GM12878 (cell line): ENCODE results near the gene CORO1A. TPM values are rescaled to one million over a fixed set of nuclear protein-coding genes. Genes with fewer than 3 reads are reported as not detected.

ENCODE experiments used
- ATAC-seq: fragments of 200-7000 bp; cut with Tn5 transposase; 3 replicates; pipeline ENCODE4 v1.9.1; 2020; ENCODE audit warnings: mild to moderate bottlenecking, moderate library complexity
- BruUV-seq: library from RNA; stranded (reverse); fragments of 400-500 nt; replicated peaks from 2 replicates; lab custom pipeline; 2021; lab: Mats Ljungman, UMichigan
- CTCF ChIA-PET: fragments of 300-600 bp; sonication (Branson Sonifier 250); formaldehyde crosslinking; extraction: SDS; loops from one replicate; lab custom pipeline; 2021; ENCODE audit warnings: inconsistent platforms; lab: Yijun Ruan, JAX
- POLR2A ChIA-PET: fragments of 350-600 bp; formaldehyde crosslinking; extraction: SDS; loops from one replicate; lab custom pipeline; 2021; ENCODE audit warnings: inconsistent platforms; lab: Charles Lee
- RAD21 ChIA-PET: fragments of 300-600 bp; sonication (Branson Sonifier 250); formaldehyde crosslinking; loops from one replicate; lab custom pipeline; 2023; ENCODE audit warnings: antibody characterized with exemption; ENCODE audit not compliant: unreplicated experiment; lab: Charles Lee
- SMC1A ChIA-PET: fragments of 300-600 bp; sonication (Branson Sonifier 250); formaldehyde crosslinking; loops from one replicate; lab custom pipeline; 2023; ENCODE audit not compliant: unreplicated experiment, uncharacterized antibody; lab: Charles Lee
- DNase-seq: peaks from one replicate; pipeline ENCODE4 v3.0.0-alpha.2; 2011; ENCODE audit warnings: low read depth, low spot score
- FAIRE-seq: peaks from 3 replicates; lab custom pipeline; 2011; peaks lifted over from hg19 to GRCh38; lab: Jason Lieb, UNC
- H2AFZ ChIP-seq: 2 replicates; pipeline ENCODE4 v1.6.0; 2011; ENCODE audit warnings: low read depth, low read length, control low read depth; ENCODE audit not compliant: control insufficient read depth
- H3K27ac ChIP-seq: 2 replicates; pipeline ENCODE4 v1.5.1; 2011; ENCODE audit warnings: control low read depth; ENCODE audit not compliant: control insufficient read depth, insufficient read depth
- H3K27me3 ChIP-seq, 2 experiments: replicated peaks in 1 of 2; 2 replicates each; pipeline versions ENCODE4 v1.6.0 to v1.6.1; 2011; ENCODE audit warnings: low read length in 1 of 2; ENCODE audit not compliant: control insufficient read depth in 2 of 2, insufficient read depth in 2 of 2
- H3K36me3 ChIP-seq, 2 experiments: 2 replicates each; pipeline ENCODE4 v1.5.1; 2011; ENCODE audit warnings: low read length in 1 of 2; ENCODE audit not compliant: control insufficient read depth in 2 of 2, insufficient read depth in 2 of 2
- H3K4me1 ChIP-seq: 2 replicates; pipeline ENCODE4 v1.6.1; 2011; ENCODE audit warnings: mild to moderate bottlenecking, low read length, moderate library complexity, mixed read lengths; ENCODE audit not compliant: control insufficient read depth, insufficient read depth
- H3K4me2 ChIP-seq: 2 replicates; pipeline ENCODE4 v1.6.0; 2011; ENCODE audit warnings: control low read depth; ENCODE audit not compliant: control insufficient read depth, insufficient read depth
- H3K4me3 ChIP-seq: fragments of 200-600 bp; sonication (generic); 2 replicates; pipeline ENCODE4 v1.5.1; 2016
- H3K79me2 ChIP-seq: 2 replicates; pipeline ENCODE4 v1.6.0; 2011; ENCODE audit warnings: low read length; ENCODE audit not compliant: control insufficient read depth, insufficient read depth
- H3K9ac ChIP-seq: 2 replicates; pipeline ENCODE4 v1.8.0; 2011; ENCODE audit warnings: low read length, control low read depth, mixed read lengths; ENCODE audit not compliant: control insufficient read depth, insufficient read depth
- H3K9me3 ChIP-seq: replicated peaks from 3 replicates; pipeline ENCODE4 v1.5.1; 2011; ENCODE audit warnings: mild to moderate bottlenecking, low read length; ENCODE audit not compliant: control insufficient read depth, insufficient read depth
- H4K20me1 ChIP-seq: 2 replicates; pipeline ENCODE4 v1.6.0; 2011; ENCODE audit not compliant: control insufficient read depth, insufficient read depth
- ATF2 ChIP-seq: IDR thresholded peaks from 2 replicates; pipeline ENCODE4 v1.6.1; 2012; ENCODE audit warnings: low read length, inconsistent platforms
- GABPA ChIP-seq: IDR thresholded peaks from 2 replicates; pipeline ENCODE4 v1.6.1; 2014; ENCODE audit warnings: antibody characterized with exemption, low read depth, mild to moderate bottlenecking, inconsistent platforms
- MEF2A ChIP-seq: IDR thresholded peaks from 2 replicates; pipeline ENCODE4 v1.6.1; 2011; ENCODE audit warnings: low read depth, mild to moderate bottlenecking, low read length, moderate library complexity; ENCODE audit not compliant: insufficient read depth
- PML ChIP-seq: IDR thresholded peaks from 2 replicates; pipeline ENCODE4 v1.6.1; 2012; ENCODE audit warnings: low read length, inconsistent platforms
- POLR2A ChIP-seq: IDR thresholded peaks from 2 replicates; pipeline ENCODE4 v1.6.1; 2011; ENCODE audit warnings: low read depth, mild to moderate bottlenecking, low read length
- POLR2AphosphoS2 ChIP-seq: IDR thresholded peaks from 2 replicates; pipeline ENCODE4 v1.6.1; 2011; ENCODE audit warnings: low read depth, mild to moderate bottlenecking, low read length, improper control_type of control experiment, moderate library complexity
- POLR2AphosphoS5 ChIP-seq: IDR thresholded peaks from 2 replicates; pipeline ENCODE4 v1.6.1; 2011; ENCODE audit warnings: mild to moderate bottlenecking, low read length, inconsistent platforms
- RBBP5 ChIP-seq: fragments of 200-600 bp; sonication (generic); conservative IDR thresholded peaks from 2 replicates; pipeline ENCODE4 v1.6.1; 2016
- RCOR1 ChIP-seq: conservative IDR thresholded peaks from 2 replicates; pipeline ENCODE4 v1.6.1; 2012; ENCODE audit warnings: low read depth, low read length, improper control_type of control experiment
- RUNX3 ChIP-seq: IDR thresholded peaks from 2 replicates; pipeline ENCODE4 v1.6.1; 2012; ENCODE audit warnings: low read length, inconsistent platforms
- SIN3A ChIP-seq: IDR thresholded peaks from 2 replicates; pipeline ENCODE4 v1.6.1; 2012; ENCODE audit warnings: low read depth, low read length, improper control_type of control experiment
- SP1 ChIP-seq: IDR thresholded peaks from one replicate; pipeline ENCODE4 v1.6.1; 2011; ENCODE audit warnings: low read depth, low read length
- SPI1 ChIP-seq: IDR thresholded peaks from 2 replicates; pipeline ENCODE4 v1.6.1; 2011; ENCODE audit warnings: low read depth, mild to moderate bottlenecking, low read length, moderate library complexity, borderline replicate concordance; ENCODE audit not compliant: insufficient read depth
- TBL1XR1 ChIP-seq: IDR thresholded peaks from 2 replicates; pipeline ENCODE4 v1.6.1; 2012; ENCODE audit warnings: low read depth, low read length, improper control_type of control experiment
- ZBTB11 ChIP-seq: fragments of 450-650 bp; formaldehyde crosslinking; IDR thresholded peaks from 2 replicates; pipeline ENCODE4 v1.5.0; 2022; ENCODE audit warnings: mild to moderate bottlenecking, missing genetic modification characterization
- WGBS: methylation state at CpG from one replicate; pipeline ENCODE4 v1.1.6; 2016; ENCODE audit warnings: low lambda C conversion rate; ENCODE audit not compliant: insufficient replicate concordance, insufficient coverage; ENCODE audit errors: missing lambda C conversion rate; 5-methylcytosine and 5-hydroxymethylcytosine counted together
- in situ Hi-C: fragments of 300-500 bp; cut with MboI; formaldehyde crosslinking; loops from 9 replicates; pipeline ENCODE4 v1.14.3; 2018; ENCODE audit warnings: mixed read lengths
- intact Hi-C: fragments of 100-400 bp; cut with micrococcal nuclease; formaldehyde crosslinking; loops from one replicate; pipeline ENCODE4 v1.14.2; 2022; ENCODE audit not compliant: unreplicated experiment
- polyA plus RNA-seq, 11 experiments: library from polyadenylated mRNA; depleted of rRNA in 4 of 11; unstranded in 6 of 11; stranded (reverse) in 5 of 11; fragments of >200 nt; fragmentation: Nextera tagmentation in 4 of 11; fragmentation: Illumina TruSeq in 1 of 11; extraction: Ambion mirVana in 4 of 11; extraction: Trizol in 1 of 11; gene quantifications; 1 replicate in 1 of 11; 2 replicates in 10 of 11; pipeline versions ENCODE4 v1.2.1 to v1.2.3, GENCODE V29; 2011 to 2016; ENCODE audit warnings: inconsistent platforms in 2 of 11, missing spikeins in 2 of 11, low read depth in 1 of 11
- total RNA-seq, 4 experiments: library from RNA; depleted of rRNA in 3 of 4; stranded (reverse); fragments of >200 nt in 3 of 4; fragmentation: Illumina TruSeq in 1 of 4; extraction: Trizol in 1 of 4; gene quantifications; 2 replicates each; pipeline versions ENCODE4 v1.2.1 to v1.2.3, GENCODE V29; 2013 to 2021

The CORO1A gene
- total and polyA plus RNA-seq, 10 of the 15 experiments (the other 5 are each of a cell fraction or from before 2014, with no cell fraction given) = 16.3 to 1,464 (median 714) TPM

GRCh38 chr16:30185683-30186421 is 2.5 kb downstream of the CORO1A start (continued):
- TF ChIP-seq SPI1 = peak; percentile 96
- 0 out of 2 replicates have a peak, but pooled peaks have one; percentile 42 for TF ChIP-seq MEF2A
- TF ChIP-seq RBBP5 = no peak
- no peak for TF ChIP-seq TBL1XR1
- no peak for TF ChIP-seq RUNX3
- TF ChIP-seq PML = no peak

GRCh38 chr16:30186444-30186781 is 3.0 kb downstream of the CORO1A start:
- H3K4me2 ChIP-seq = peak overlapping the region; percentile 100
- SMC1A ChIA-PET = interaction anchor here (1.0 to 4.0 kb wide), 3 partner anchors 44 to 93 kb away, joined by 5 to 30 read pairs (median 5); partner anchors contain the start of gene TBX6
- WGBS = 8% methylated on average over 9 of the region's 9 CpGs
- peak overlapping the region; percentile 99 for H3K9ac ChIP-seq
- no peaks in the 10 kb centered on the region for H3K27me3 ChIP-seq
- no peaks in the 10 kb centered on the region for H3K9me3 ChIP-seq
- RAD21 ChIA-PET = interaction anchor here (0.5 to 2.8 kb wide), 11 partner anchors 43 to 433 kb away, joined by 3 to 18 read pairs (median 3); partner anchors contain the start of genes ALDOA, DCTPP1 and TBX6
- peaks cover 55% of the 10 kb centered on the region for H3K79me2 ChIP-seq
- H3K4me1 ChIP-seq = peaks cover 28% of the 10 kb centered on the region
- POLR2A ChIA-PET = interaction anchor here (0.7 to 5.2 kb wide), 14 partner anchors 60 to 420 kb away, joined by 3 to 59 read pairs (median 4); partner anchors contain the start of genes ALDOA, CD2BP2, TBX6 and YPEL3
- TF ChIP-seq ZBTB11 (0 out of 2 replicates have a peak, but pooled peaks have one; percentile 15), SIN3A (peak; percentile 29; the same call in 1 of the 2 replicates), ATF2 (no peak), RCOR1 (0 out of 2 replicates have a peak, but pooled peaks have one; percentile 20), SP1 (no peak), POLR2AphosphoS5 (peak; percentile 40), POLR2AphosphoS2 (0 out of 2 replicates have a peak, but pooled peaks have one; percentile 26), POLR2A (peak; percentile 14), GABPA (no peak)
- no peak overlapping the region for H2AFZ ChIP-seq
- H3K4me3 ChIP-seq = peak overlapping the region; percentile 96
- H3K36me3 ChIP-seq = peaks cover 17 to 29% of the 10 kb centered on the region in 2 experiments
- no TSS peak for BruUV-seq
- DNase-seq = no peak
- H4K20me1 ChIP-seq = no peaks in the 10 kb centered on the region
- FAIRE-seq = no peak
- in situ Hi-C loops = loop anchor here (10.0 kb wide), 2 partner anchors 448 to 508 kb away; partner anchors contain the start of gene SRCAP
- H3K27ac ChIP-seq = peak overlapping the region; percentile 100
- peak; percentile 0; the same call in 2 of the 3 replicates for ATAC-seq
- intact Hi-C loops = no loop called here
- CTCF ChIA-PET = interaction anchor here (1.0 to 4.9 kb wide), 8 partner anchors 43 to 223 kb away, joined by 3 to 45 read pairs (median 4); partner anchors contain the start of genes GDPD3 and TBX6
